ENCODE data around the gene ITGB5.
"Not testable (repeated sequence)": the region's sequence is repeated elsewhere in the genome, so short reads cannot be mapped to it uniquely, and the experiment has no call there.

The ITGB5 gene

GRCh38 chr3:124800511-124801258, 86.5 kb downstream of the ITGB5 start:
- no peak for DNase-seq
- in situ Hi-C loops (cut with MboI; ENCODE audit: low pct_unique_long_range_greater_than_20kb, low sequenced_read_pairs) = no loop called here

GRCh38 chr3:124800076-124800475, 87.1 kb downstream of the ITGB5 start:
- DNase-seq = no peak
- in situ Hi-C loops (cut with MboI; ENCODE audit: low pct_unique_long_range_greater_than_20kb, low sequenced_read_pairs) = no loop called here

GRCh38 chr3:124799676-124800075, 87.5 kb downstream of the ITGB5 start:
- no peak for DNase-seq
- in situ Hi-C loops (cut with MboI; ENCODE audit: low pct_unique_long_range_greater_than_20kb, low sequenced_read_pairs) = no loop called here

GRCh38 chr3:124797426-124797945, 89.7 kb downstream of the ITGB5 start:
- no peak for DNase-seq
- in situ Hi-C loops (cut with MboI; ENCODE audit: low pct_unique_long_range_greater_than_20kb, low sequenced_read_pairs) = no loop called here

GRCh38 chr3:124796477-124796876, 90.7 kb downstream of the ITGB5 start:
- in situ Hi-C loops (cut with MboI; ENCODE audit: low pct_unique_long_range_greater_than_20kb, low sequenced_read_pairs) = no loop called here
- DNase-seq = no peak

GRCh38 chr3:124793054-124793739, 94.0 kb downstream of the ITGB5 start:
- in situ Hi-C loops (cut with MboI; ENCODE audit: low pct_unique_long_range_greater_than_20kb, low sequenced_read_pairs) = no loop called here
- DNase-seq = no peak

GRCh38 chr3:124792341-124793040, 94.7 kb downstream of the ITGB5 start:
- in situ Hi-C loops (cut with MboI; ENCODE audit: low pct_unique_long_range_greater_than_20kb, low sequenced_read_pairs) = no loop called here
- no peak for DNase-seq

GRCh38 chr3:124791639-124792151, 95.5 kb downstream of the ITGB5 start:
- DNase-seq = no peak
- in situ Hi-C loops (cut with MboI; ENCODE audit: low pct_unique_long_range_greater_than_20kb, low sequenced_read_pairs) = no loop called here

GRCh38 chr3:124791142-124791541, 96.0 kb downstream of the ITGB5 start:
- DNase-seq = no peak
- in situ Hi-C loops (cut with MboI; ENCODE audit: low pct_unique_long_range_greater_than_20kb, low sequenced_read_pairs) = no loop called here

- in situ Hi-C loops (cut with MboI; ENCODE audit: low pct_unique_long_range_greater_than_20kb, low sequenced_read_pairs); DNase-seq: not testable (repeated sequence)
Measured at GRCh38 chr3:124789103-124789502, 98.1 kb downstream of the ITGB5 start.

- in situ Hi-C loops (cut with MboI; ENCODE audit: low pct_unique_long_range_greater_than_20kb, low sequenced_read_pairs) = no loop called here
- no peak for DNase-seq
Measured at GRCh38 chr3:124788254-124788745, 98.9 kb downstream of the ITGB5 start.

- in situ Hi-C loops (cut with MboI; ENCODE audit: low pct_unique_long_range_greater_than_20kb, low sequenced_read_pairs) = no loop called here
- no peak for DNase-seq
Measured at GRCh38 chr3:124787476-124788195, 99.5 kb downstream of the ITGB5 start.

GRCh38 chr3:124786511-124787241, 100.5 kb downstream of the ITGB5 start:
- DNase-seq = no peak

GRCh38 chr3:124785973-124786372, 101.2 kb downstream of the ITGB5 start:
- no peak for DNase-seq
- in situ Hi-C loops (cut with MboI; ENCODE audit: low pct_unique_long_range_greater_than_20kb, low sequenced_read_pairs) = no loop called here

More at GRCh38 chr3:124786511-124787241, 100.5 kb downstream of the ITGB5 start:
- in situ Hi-C loops (cut with MboI; ENCODE audit: low pct_unique_long_range_greater_than_20kb, low sequenced_read_pairs) = no loop called here

GRCh38 chr3:124784686-124785382, 102.3 kb downstream of the ITGB5 start:
- in situ Hi-C loops (cut with MboI; ENCODE audit: low pct_unique_long_range_greater_than_20kb, low sequenced_read_pairs) = no loop called here
- no peak for DNase-seq

- DNase-seq = no peak
- in situ Hi-C loops (cut with MboI; ENCODE audit: low pct_unique_long_range_greater_than_20kb, low sequenced_read_pairs) = no loop called here
Measured at GRCh38 chr3:124783696-124784095, 103.5 kb downstream of the ITGB5 start.

GRCh38 chr3:124782377-124782712, 104.8 kb downstream of the ITGB5 start:
- in situ Hi-C loops (cut with MboI; ENCODE audit: low pct_unique_long_range_greater_than_20kb, low sequenced_read_pairs); DNase-seq: not testable (repeated sequence)
